SH-SY5Y (cell line): Measurements from ENCODE around the gene REG1A.

ENCODE experiments used
- GATA2 ChIP-seq: IDR thresholded peaks from 2 replicates; pipeline ENCODE4 v1.6.1; 2011; ENCODE audit warnings: mild to moderate bottlenecking, low read depth, low read length
- GATA3 ChIP-seq: IDR thresholded peaks from 2 replicates; pipeline ENCODE4 v1.6.1; 2011; ENCODE audit warnings: low read depth, mild to moderate bottlenecking, low read length, moderate library complexity

The REG1A gene

DNA sequence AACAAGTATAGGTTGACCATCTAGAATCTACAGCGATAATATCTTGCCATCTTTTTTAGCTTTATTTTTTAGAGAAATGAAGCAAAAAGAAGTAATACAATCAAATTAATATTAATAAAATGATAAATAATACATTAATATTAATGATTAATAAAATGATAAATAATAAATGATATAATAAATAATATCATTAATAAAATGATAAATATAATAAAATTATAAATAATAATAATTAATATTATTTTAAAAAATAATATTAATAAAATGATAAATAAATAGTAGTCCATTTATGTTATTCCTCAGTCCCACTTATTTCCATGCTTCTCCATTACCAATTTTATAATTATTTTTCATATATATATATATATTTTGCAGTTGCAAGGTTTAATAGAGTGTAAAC is 42.5 kb downstream of the REG1A start:
- TF ChIP-seq GATA2 (no peak), GATA3 (no peak)

DNA sequence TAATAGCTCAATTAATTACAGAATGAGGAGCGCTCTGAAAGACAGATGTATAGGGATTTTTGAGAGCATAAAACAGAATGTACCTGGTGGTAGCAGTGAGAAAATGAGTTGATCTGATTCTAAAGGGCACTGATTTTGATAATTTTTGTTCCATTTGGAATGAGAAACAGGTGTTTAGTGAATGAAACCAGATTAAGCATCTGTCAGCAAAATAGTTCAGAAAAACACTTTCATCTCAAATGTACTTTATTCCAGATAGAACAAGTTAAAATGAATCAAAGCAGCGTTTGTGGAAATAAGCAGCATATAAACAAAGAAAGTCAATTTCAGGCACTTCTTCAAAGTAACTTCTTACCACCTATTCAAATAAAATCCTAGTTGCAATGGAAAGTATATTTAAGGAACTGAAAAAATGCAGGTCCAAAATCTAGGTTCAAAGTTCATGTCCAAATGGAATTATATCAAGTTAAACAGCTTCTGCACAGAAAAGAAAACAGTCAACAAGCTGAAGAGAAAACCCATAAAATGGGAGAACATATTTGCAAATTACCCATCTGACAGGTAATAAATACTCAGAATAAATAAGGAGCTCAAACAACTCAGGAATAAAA is 51.2 kb downstream of the REG1A start:
- TF ChIP-seq GATA3 (no peak), GATA2 (no peak)
